Astrocyte of the cerebellum (primary cell): ENCODE data around the gene RDH12.

Experiments used
- DNase-seq: peaks from one replicate; pipeline ENCODE4 v3.0.0-alpha.2; 2011; ENCODE audit warnings: low read depth
- H3K4me3 ChIP-seq: 2 replicates; pipeline ENCODE4 v1.5.1; 2011; ENCODE audit warnings: mild to moderate bottlenecking, low read depth, low read length, moderate library complexity
- CTCF ChIP-seq: IDR thresholded peaks from 2 replicates; pipeline ENCODE4 v1.5.1; 2012; ENCODE audit warnings: low read length, low read depth, moderate library complexity, mild to moderate bottlenecking; ENCODE audit errors: missing control alignments
- in situ Hi-C: cut with HindIII; loops from 2 replicates; pipeline ENCODE4 v1.10.0; 2017; ENCODE audit warnings: low sequenced_read_pairs

RDH12 gene

GRCh38 chr14:67673451-67673850 lies 28.2 kb upstream of the RDH12 start:
- peak overlapping the region; percentile 90 for H3K4me3 ChIP-seq
- no peak for TF ChIP-seq CTCF
- in situ Hi-C loops = no loop called here
- DNase-seq = no peak

GRCh38 chr14:67674139-67674479 lies 27.6 kb upstream of the RDH12 start:
- DNase-seq = no peak

GRCh38 chr14:67674480-67675218 lies 27.0 kb upstream of the RDH12 start, which contains the start of gene VTI1B:
TSS of gene VTI1B (minus strand) at chr14:67674632. CDS start at chr14:67674489, 143 bp downstream.
- in situ Hi-C loops = no loop called here
- TF ChIP-seq CTCF = peak; percentile 41
- DNase-seq = peak; percentile 27
- peak within 1 kb of the TSS; percentile 90 for H3K4me3 ChIP-seq

More at GRCh38 chr14:67674139-67674479, 27.6 kb upstream of the RDH12 start:
- in situ Hi-C loops = no loop called here
- H3K4me3 ChIP-seq = peak overlapping the region; percentile 90
- peak; percentile 8 for TF ChIP-seq CTCF

GRCh38 chr14:67675219-67675582 lies 26.5 kb upstream of the RDH12 start:
- in situ Hi-C loops = no loop called here
- DNase-seq = no peak
- TF ChIP-seq CTCF = no peak
- peak overlapping the region; percentile 90 for H3K4me3 ChIP-seq

GRCh38 chr14:67679006-67679405 lies 22.7 kb upstream of the RDH12 start:
- TF ChIP-seq CTCF = no peak
- no peak overlapping the region for H3K4me3 ChIP-seq
- no peak for DNase-seq
- in situ Hi-C loops = no loop called here

- H3K4me3 ChIP-seq = no peak overlapping the region
- no peak for DNase-seq
- in situ Hi-C loops = no loop called here
- TF ChIP-seq CTCF = no peak
These were observed 21.5 kb upstream of the RDH12 start for GRCh38 chr14:67680121-67680602.
